Kidney epithelial cell (primary cell): ENCODE measurements around the gene THAP2. TPM values are rescaled to one million over a fixed set of nuclear protein-coding genes. Genes with fewer than 3 reads are reported as not detected.
"Not testable (repeated sequence)": the region's sequence is repeated elsewhere in the genome, so short reads cannot be mapped to it uniquely, and the experiment has no call there.

Experiments
- DNase-seq: peaks from one replicate; pipeline ENCODE4 v3.0.0-alpha.2; 2010; ENCODE audit warnings: low read depth
- H3K27me3 ChIP-seq: 2 replicates; pipeline ENCODE4 v1.6.0; 2011; ENCODE audit warnings: low read length; ENCODE audit not compliant: control insufficient read depth, insufficient read depth
- H3K36me3 ChIP-seq: 2 replicates; pipeline ENCODE4 v1.5.1; 2011; ENCODE audit warnings: low read length; ENCODE audit not compliant: control insufficient read depth, insufficient read depth
- H3K4me3 ChIP-seq: 2 replicates; pipeline ENCODE4 v1.5.1; 2011; ENCODE audit warnings: low read depth, mild to moderate bottlenecking, control low read depth, low read length
- CTCF ChIP-seq: IDR thresholded peaks from 2 replicates; pipeline ENCODE4 v1.5.1; 2011; ENCODE audit warnings: mild to moderate bottlenecking, moderate library complexity, low read length, control low read depth, inconsistent platforms; ENCODE audit not compliant: insufficient read depth, poor library complexity, severe bottlenecking
- total RNA-seq: library from RNA; depleted of rRNA; stranded (reverse); fragments of >200 nt; gene quantifications from 2 replicates; pipeline ENCODE4 v1.2.3, GENCODE V29; 2015

Gene THAP2
- total RNA-seq, 1 donor from 2014 or later: 4.1 TPM

GRCh38 chr12:71694099-71694820 lies 30.2 kb downstream of the THAP2 start:
- Histone ChIP-seq H3K27me3 (no peaks in the 10 kb centered on the region), H3K4me3 (no peak overlapping the region), H3K36me3 (peaks cover 1% of the 10 kb centered on the region)
- no peak for DNase-seq
- TF ChIP-seq CTCF: no peak

- peaks cover 1% of the 10 kb centered on the region for H3K36me3 ChIP-seq
- H3K4me3 ChIP-seq: no peak overlapping the region
- H3K27me3 ChIP-seq: no peaks in the 10 kb centered on the region
- no peak for DNase-seq
- no peak for TF ChIP-seq CTCF
These were observed 31.7 kb downstream of the THAP2 start for GRCh38 chr12:71695782-71696181.

- not testable (repeated sequence) for H3K36me3 ChIP-seq, H3K4me3 ChIP-seq, H3K27me3 ChIP-seq, DNase-seq
These were observed 38.1 kb downstream of the THAP2 start for GRCh38 chr12:71702181-71702580.

GRCh38 chr12:71702590-71702989 lies 38.5 kb downstream of the THAP2 start:
- no peaks in the 10 kb centered on the region for H3K27me3 ChIP-seq
- DNase-seq: no peak
- no peak for TF ChIP-seq CTCF

GRCh38 chr12:71703206-71703605 lies 39.1 kb downstream of the THAP2 start:
- no peak for DNase-seq
- Histone ChIP-seq H3K27me3 (no peaks in the 10 kb centered on the region), H3K36me3 (peaks cover 1% of the 10 kb centered on the region), H3K4me3 (no peak overlapping the region)
- TF ChIP-seq CTCF: no peak

More at GRCh38 chr12:71702590-71702989, 38.5 kb downstream of the THAP2 start:
- H3K4me3 ChIP-seq: no peak overlapping the region
- H3K36me3 ChIP-seq: peaks cover 1% of the 10 kb centered on the region

- no peak for TF ChIP-seq CTCF
- H3K36me3 ChIP-seq: no peaks in the 10 kb centered on the region
- H3K27me3 ChIP-seq: no peaks in the 10 kb centered on the region
- no peak overlapping the region for H3K4me3 ChIP-seq
- no peak for DNase-seq
These were observed 40.8 kb downstream of the THAP2 start for GRCh38 chr12:71704920-71705319.
